H54 (cell line): ENCODE measurements around the gene SUGP1.

Experiments
- DNase-seq: peaks from one replicate; pipeline ENCODE4 v3.0.0; 2011; ENCODE audit warnings: low spot score, mixed read lengths; ENCODE audit not compliant: insufficient read length
- FAIRE-seq: peaks from 3 replicates; lab custom pipeline; 2011; peaks lifted over from hg19 to GRCh38; lab: Jason Lieb, UNC
- POLR2A ChIP-seq: IDR thresholded peaks from 2 replicates; pipeline ENCODE4 v1.6.1; 2011; ENCODE audit warnings: low read depth, mild to moderate bottlenecking, low read length

SUGP1 gene

GRCh38 chr19:19230999-19231398, 89.3 kb downstream of the SUGP1 start:
- no peak for TF ChIP-seq POLR2A
- FAIRE-seq (no peak), DNase-seq (no peak)

GRCh38 chr19:19229701-19230100, 90.6 kb downstream of the SUGP1 start:
- DNase-seq (no peak), FAIRE-seq (no peak)
- no peak for TF ChIP-seq POLR2A

- no peak for FAIRE-seq
Observed at GRCh38 chr19:19227217-19227616, 93.1 kb downstream of the SUGP1 start.

GRCh38 chr19:19226663-19227062, 93.6 kb downstream of the SUGP1 start:
- FAIRE-seq (no peak), DNase-seq (no peak)
- no peak for TF ChIP-seq POLR2A

More at GRCh38 chr19:19227217-19227616, 93.1 kb downstream of the SUGP1 start:
- no peak for DNase-seq
- no peak for TF ChIP-seq POLR2A

DNA sequence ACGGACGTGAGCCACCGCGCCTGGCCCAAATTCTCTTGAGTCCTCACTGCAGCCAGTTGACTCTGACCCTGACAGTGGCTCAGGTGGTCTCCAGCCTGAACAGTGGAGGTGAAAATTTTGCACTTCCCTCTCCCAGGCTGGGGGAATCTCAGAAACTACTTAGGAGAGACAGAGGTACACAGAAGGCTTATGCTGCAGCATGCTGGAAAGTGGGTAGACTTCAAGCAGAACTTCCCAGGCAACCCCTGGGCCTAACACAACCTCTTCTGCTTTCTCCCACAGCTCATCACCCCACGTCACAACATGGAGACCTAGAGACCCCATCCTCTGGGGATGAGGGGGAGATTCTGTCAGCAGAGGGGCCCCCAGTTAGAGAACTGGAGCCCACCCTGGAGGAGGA, 94.1 kb downstream of the SUGP1 start:
- no peak for TF ChIP-seq POLR2A
- DNase-seq (no peak), FAIRE-seq (no peak)
